Choroid plexus epithelial cell (primary cell): Measurements from ENCODE around the gene TAF8.

ENCODE experiments used
- DNase-seq: peaks from one replicate; pipeline ENCODE4 v3.0.0-alpha.2; 2010; ENCODE audit warnings: low read depth
- H3K4me3 ChIP-seq: 2 replicates; pipeline ENCODE4 v1.5.1; 2011; ENCODE audit warnings: low read depth, mild to moderate bottlenecking, control low read depth, low read length, moderate library complexity
- CTCF ChIP-seq: conservative IDR thresholded peaks from 2 replicates; pipeline ENCODE4 v1.5.1; 2011; ENCODE audit warnings: low read depth, mild to moderate bottlenecking, control low read depth, inconsistent platforms, low read length, moderate library complexity

TAF8 gene

GRCh38 chr6:42010909-42011308 lies 39.4 kb upstream of the TAF8 start:
- DNase-seq, result no peak
- TF ChIP-seq CTCF, result no peak
- no peak overlapping the region for H3K4me3 ChIP-seq

DNA sequence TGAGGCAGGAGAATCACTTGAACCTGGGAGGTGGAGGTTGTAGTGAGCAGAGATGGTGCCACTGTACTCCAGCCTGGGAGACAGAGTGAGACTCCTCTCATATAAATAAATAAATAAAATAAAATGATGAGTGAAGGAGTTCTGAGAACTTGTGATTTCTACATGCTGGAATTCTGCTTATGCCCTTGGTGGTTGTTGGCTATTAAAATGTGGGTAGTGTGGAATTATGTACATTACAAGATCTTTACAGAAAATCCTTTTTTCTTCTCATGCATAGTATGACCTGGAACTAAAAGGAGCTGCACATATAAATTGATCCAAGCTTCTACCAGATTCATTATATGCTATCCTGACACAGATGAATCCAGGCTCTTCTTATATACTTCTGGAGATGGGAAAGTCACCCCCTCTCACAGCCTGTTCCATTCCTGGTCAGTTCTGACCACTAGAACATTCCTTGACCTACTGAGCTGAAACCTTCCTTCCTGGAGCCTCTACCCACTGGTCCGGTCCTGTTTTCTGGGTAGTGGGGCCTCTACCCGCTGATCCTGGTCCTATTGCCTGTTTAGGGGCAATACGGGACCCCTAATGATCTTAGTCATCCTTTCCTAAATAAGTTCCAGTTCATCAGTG lies 37.7 kb upstream of the TAF8 start:
- peak; percentile 32 for DNase-seq
- no peak overlapping the region for H3K4me3 ChIP-seq
- no peak for TF ChIP-seq CTCF

DNA sequence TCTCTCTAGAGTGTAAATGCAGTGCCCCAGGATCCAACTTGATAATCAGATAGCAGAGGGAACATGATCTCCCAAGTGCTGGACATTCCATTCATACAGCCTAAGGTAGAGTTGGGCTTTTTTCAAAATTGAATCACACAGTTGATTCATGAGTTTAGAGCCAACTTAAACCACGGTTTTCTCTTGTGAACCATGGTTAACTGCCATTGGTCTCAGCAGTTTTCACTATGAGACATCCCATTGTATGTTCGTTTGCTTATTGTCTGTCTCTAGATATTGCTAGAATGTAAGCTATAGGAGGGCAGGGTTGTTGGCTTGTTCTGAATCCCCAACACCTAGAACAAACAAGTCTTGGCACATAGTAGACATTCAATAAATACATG lies 37.2 kb upstream of the TAF8 start:
- peak; percentile 67 for DNase-seq
- no peak overlapping the region for H3K4me3 ChIP-seq
- TF ChIP-seq CTCF, result no peak

DNA sequence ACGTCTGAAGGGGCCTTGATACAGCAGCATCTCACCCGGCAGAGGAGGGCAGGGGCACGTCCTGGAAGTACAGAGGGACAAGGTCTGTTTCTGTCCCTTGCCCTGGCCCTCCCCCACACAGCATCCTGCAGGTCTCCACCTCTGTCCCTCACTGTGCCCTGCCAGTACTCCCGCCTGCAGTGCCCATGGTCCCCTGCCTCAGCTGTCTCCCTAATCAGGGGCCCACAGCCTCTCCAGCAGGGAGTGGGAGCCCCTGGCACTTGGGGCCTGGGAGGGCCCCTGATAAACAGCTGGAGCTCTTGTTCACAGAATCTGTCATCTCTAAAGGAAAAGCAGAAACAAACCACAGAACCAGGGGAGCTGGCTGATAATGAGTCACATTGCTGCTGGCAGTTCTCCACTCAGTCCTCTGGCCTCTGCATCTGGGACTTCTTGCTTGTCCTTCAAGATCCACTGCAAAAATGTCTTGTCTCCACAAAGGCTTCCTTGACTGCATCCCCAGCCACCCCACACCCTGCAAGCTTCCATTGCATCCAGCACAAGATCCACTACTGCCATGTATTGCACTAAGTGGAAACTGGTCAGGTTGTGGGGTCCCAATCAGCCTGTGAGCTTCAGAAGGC lies 33.2 kb upstream of the TAF8 start:
- peak; percentile 85 for DNase-seq
- TF ChIP-seq CTCF, result no peak
- no peak overlapping the region for H3K4me3 ChIP-seq

DNA sequence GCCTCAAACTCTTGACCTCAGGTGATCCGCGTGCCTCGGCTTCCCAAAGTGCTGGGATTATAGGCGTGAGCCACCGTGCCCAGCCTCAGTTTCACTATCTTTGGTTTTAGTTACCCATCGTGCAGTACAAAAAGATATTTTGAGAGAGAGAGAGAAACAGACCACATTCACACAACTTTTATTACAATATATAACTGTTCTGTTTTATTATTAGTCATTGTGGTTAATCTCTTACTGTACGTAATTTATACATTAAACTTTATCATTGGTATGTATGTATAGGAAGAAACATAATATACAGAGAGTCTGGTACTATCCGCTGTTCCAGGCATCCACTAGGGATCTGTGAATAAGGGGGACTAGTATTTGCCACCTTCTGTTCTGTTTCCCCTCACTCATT lies 29.4 kb upstream of the TAF8 start:
- H3K4me3 ChIP-seq, result no peak overlapping the region
- DNase-seq, result no peak
- no peak for TF ChIP-seq CTCF

DNA sequence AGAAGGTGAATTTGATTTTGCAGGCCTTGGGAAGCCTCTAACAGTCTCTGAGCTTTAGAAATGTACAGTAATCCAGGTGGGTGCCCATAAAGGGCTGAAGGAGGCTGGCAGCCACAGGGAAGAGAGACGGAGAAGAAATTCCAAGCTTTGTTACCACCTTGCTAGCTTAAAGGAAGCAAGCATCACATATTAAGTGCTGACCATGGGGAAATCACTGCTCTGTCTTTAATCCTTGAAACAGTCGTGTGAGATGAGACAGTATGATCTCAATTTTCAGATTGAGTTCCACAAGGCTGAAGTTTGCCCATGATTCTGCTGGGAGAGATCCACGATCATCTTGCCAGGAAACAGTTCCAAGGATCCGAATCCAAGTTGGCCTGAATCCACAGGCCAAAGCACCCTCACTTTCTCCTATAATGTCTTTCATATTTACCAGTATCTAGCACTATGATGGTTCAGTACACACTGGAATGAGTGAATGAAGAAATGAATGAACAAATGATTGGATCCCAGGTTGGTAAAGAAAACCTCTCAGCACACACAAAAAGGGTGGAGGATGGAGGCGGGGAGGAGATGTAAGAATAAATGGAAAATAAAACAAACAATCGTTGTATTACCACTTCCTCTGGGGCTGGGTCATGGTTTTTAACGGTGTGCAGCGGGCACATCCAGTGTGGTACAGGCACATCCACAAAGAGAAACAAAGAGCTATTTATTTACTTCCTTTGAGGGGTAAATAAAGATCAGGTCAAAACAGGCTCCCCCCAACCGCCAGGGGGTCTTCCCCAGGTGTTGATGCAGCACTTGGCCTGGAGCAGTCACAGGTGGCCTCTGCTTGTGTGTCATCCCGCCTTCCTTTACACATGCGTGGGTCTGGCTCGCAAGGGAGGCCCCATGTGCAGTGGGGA lies 28.2 kb upstream of the TAF8 start:
- no peak overlapping the region for H3K4me3 ChIP-seq
- DNase-seq, result no peak
- no peak for TF ChIP-seq CTCF
